ENCODE data around the gene ZBTB17. TPM values are rescaled to one million over a fixed set of nuclear protein-coding genes. Genes with fewer than 3 reads are reported as not detected.

ZBTB17 gene
- total and polyA plus RNA-seq, 10 of the 15 experiments (the other 5 are each of a cell fraction or from before 2014, with no cell fraction given): 0.87 to 59.4 (median 38.7) TPM

GRCh38 chr1:15997637-15998280 lies 21.9 kb upstream of the ZBTB17 start:
- H3K4me2 ChIP-seq (ENCODE audit: control insufficient read depth, insufficient read depth): no peak overlapping the region
- in situ Hi-C loops (cut with MboI): no loop called here
- WGBS (ENCODE audit: insufficient coverage, insufficient replicate concordance, low lambda C conversion rate, missing lambda C conversion rate): 38% methylated on average over 9 of the region's 9 CpGs
- TF ChIP-seq JUND (IDR thresholded peaks at IDR 0.05; ENCODE audit: low read depth, low read length) (no peak), TAF1 (IDR thresholded peaks at IDR 0.05; ENCODE audit: borderline replicate concordance, low read depth, low read length) (no peak), NRF1 (conservative IDR thresholded peaks at IDR 0.05; ENCODE audit: low read depth, low read length) (no peak), BACH1 (IDR thresholded peaks at IDR 0.05; ENCODE audit: borderline replicate concordance) (no peak), CREB1 (IDR thresholded peaks at IDR 0.05; ENCODE audit: low read depth) (no peak), CBX3 (IDR thresholded peaks at IDR 0.05; ENCODE audit: borderline replicate concordance, low read depth) (no peak), EGR1 (IDR thresholded peaks at IDR 0.05; ENCODE audit: borderline replicate concordance in 1 of 2, low read depth in 2 of 2, low read length in 2 of 2) (no peak), ZBTB4 (CRISPR knock-in tag; IDR thresholded peaks at IDR 0.05) (no peak), PML (IDR thresholded peaks at IDR 0.05; ENCODE audit: low read length) (no peak), NFXL1 (IDR thresholded peaks at IDR 0.05; ENCODE audit: borderline replicate concordance) (no peak), PKNOX1 (IDR thresholded peaks at IDR 0.05) (no peak), E2F8 (IDR thresholded peaks at IDR 0.05; ENCODE audit: low read depth, partially characterized antibody) (no peak)

More at GRCh38 chr1:15997637-15998280, 21.9 kb upstream of the ZBTB17 start:
- FAIRE-seq (no peak), DNase-seq (ENCODE audit: low read depth, low spot score) (no peak), ATAC-seq (no peak)
- Histone ChIP-seq H3K4me3 (no peak overlapping the region), H3K27me3 (replicated peaks in 1 of 2; ENCODE audit: control insufficient read depth in 2 of 2, insufficient read depth in 2 of 2, low read length in 1 of 2) (no peaks in the 10 kb centered on the region), H2AFZ (ENCODE audit: control insufficient read depth, low read depth, low read length) (no peak overlapping the region), H3K79me2 (ENCODE audit: control insufficient read depth, insufficient read depth, low read length) (no peaks in the 10 kb centered on the region), H3K4me1 (ENCODE audit: control insufficient read depth, insufficient read depth, low read length) (no peaks in the 10 kb centered on the region), H3K9me3 (replicated peaks; ENCODE audit: control insufficient read depth, insufficient read depth, low read length) (no peaks in the 10 kb centered on the region), H3K27ac (ENCODE audit: control insufficient read depth, insufficient read depth) (no peak overlapping the region), H3K36me3 (ENCODE audit: control insufficient read depth in 2 of 2, insufficient read depth in 2 of 2, low read length in 1 of 2) (no peaks in the 10 kb centered on the region), H4K20me1 (ENCODE audit: control insufficient read depth, insufficient read depth) (no peaks in the 10 kb centered on the region; the same call in 1 of the 2 replicates), H3K9ac (ENCODE audit: control insufficient read depth, insufficient read depth, low read length) (no peak overlapping the region)
- no TSS peak for BruUV-seq (replicated peaks)
- ChIA-PET SMC1A (ENCODE audit: uncharacterized antibody, unreplicated experiment) (interaction anchor here (0.5 to 2.4 kb wide), 7 partner anchors 8 to 204 kb away, joined by 3 to 8 read pairs (median 4); no protein-coding TSS in a partner anchor), POLR2A (interaction anchor here (0.5 to 0.7 kb wide), 3 partner anchors 22 to 197 kb away, joined by 3 to 5 read pairs (median 3); no protein-coding TSS in a partner anchor), RAD21 (ENCODE audit: unreplicated experiment) (interaction anchor here (1.3 to 1.6 kb wide), 2 partner anchors 10 to 182 kb away, joined by 3 to 5 read pairs; no protein-coding TSS in a partner anchor), CTCF (interaction anchor here (0.9 to 2.1 kb wide), 6 partner anchors 10 to 206 kb away, joined by 3 to 8 read pairs (median 5); no protein-coding TSS in a partner anchor)
- intact Hi-C loops (cut with micrococcal nuclease; ENCODE audit: unreplicated experiment): no loop called here
